Fibroblast of lung (primary cell): ENCODE data around the gene CHAD. TPM values are rescaled to one million over a fixed set of nuclear protein-coding genes. Genes with fewer than 3 reads are reported as not detected.

Source experiments
- DNase-seq, 2 donors: peaks; one replicate each; pipeline versions ENCODE4 v3.0.0 to v3.0.0-alpha.2; 2010; ENCODE audit warnings: low read depth in 2 of 2
- H2AFZ ChIP-seq: 2 replicates; pipeline ENCODE4 v1.5.1; 2012; ENCODE audit warnings: low read length, control low read depth, inconsistent platforms
- H3K27ac ChIP-seq: 2 replicates; pipeline ENCODE4 v1.5.1; 2011; ENCODE audit warnings: low read length, control low read depth; ENCODE audit not compliant: insufficient read depth
- H3K27me3 ChIP-seq: 2 replicates; pipeline ENCODE4 v1.5.1; 2011; ENCODE audit warnings: mild to moderate bottlenecking, low read length; ENCODE audit not compliant: control insufficient read depth, insufficient read depth
- H3K36me3 ChIP-seq: 2 replicates; pipeline ENCODE4 v1.5.1; 2011; ENCODE audit warnings: low read length; ENCODE audit not compliant: control insufficient read depth, insufficient read depth
- H3K4me1 ChIP-seq: 2 replicates; pipeline ENCODE4 v1.5.1; 2011; ENCODE audit warnings: low read length; ENCODE audit not compliant: control insufficient read depth, insufficient read depth; ENCODE audit errors: extremely low read depth
- H3K4me2 ChIP-seq: 2 replicates; pipeline ENCODE4 v1.5.1; 2011; ENCODE audit warnings: low read length, control low read depth; ENCODE audit not compliant: insufficient read depth; ENCODE audit errors: extremely low read depth
- H3K4me3 ChIP-seq, 4 experiments: fragments of 200-600 bp in 1 of 4; sonication (generic) in 1 of 4; replicated peaks in 1 of 4; 2 replicates each; pipeline ENCODE4 v1.5.1; 2011 to 2016; ENCODE audit warnings: low read length in 4 of 4, low read depth in 3 of 4, mild to moderate bottlenecking in 3 of 4, control low read depth in 2 of 4, inconsistent platforms in 1 of 4, mixed read lengths in 1 of 4; ENCODE audit not compliant: insufficient read depth in 1 of 4; ENCODE audit errors: control extremely low read depth in 1 of 4
- H3K79me2 ChIP-seq: 2 replicates; pipeline ENCODE4 v1.5.1; 2012; ENCODE audit warnings: mild to moderate bottlenecking, low read length, inconsistent platforms; ENCODE audit not compliant: control insufficient read depth, insufficient read depth
- H3K9ac ChIP-seq: 2 replicates; pipeline ENCODE4 v1.5.1; 2011; ENCODE audit warnings: mild to moderate bottlenecking, low read length, control low read depth; ENCODE audit not compliant: insufficient read depth
- H3K9me3 ChIP-seq: 2 replicates; pipeline ENCODE4 v1.5.1; 2012; ENCODE audit warnings: low read depth, low read length; ENCODE audit not compliant: control insufficient read depth, insufficient read depth
- H4K20me1 ChIP-seq: 2 replicates; pipeline ENCODE4 v1.5.1; 2011; ENCODE audit warnings: low read length; ENCODE audit not compliant: control insufficient read depth, insufficient read depth; ENCODE audit errors: extremely low read depth
- CTCF ChIP-seq, 2 donors: IDR thresholded peaks in 1 of 2; conservative IDR thresholded peaks in 1 of 2; 1 replicate in 1 of 2; 2 replicates in 1 of 2; pipeline ENCODE4 v1.5.1; 2011 to 2012; ENCODE audit warnings: low read length in 2 of 2, control low read depth in 1 of 2, inconsistent platforms in 1 of 2, low read depth in 1 of 2, mild to moderate bottlenecking in 1 of 2
- EZH2 ChIP-seq: IDR thresholded peaks from 2 replicates; pipeline ENCODE4 v1.5.1; 2012; ENCODE audit warnings: low read length, control low read depth, mild to moderate bottlenecking; ENCODE audit errors: missing control alignments
- polyA plus RNA-seq, 2 donors: library from polyadenylated mRNA; depleted of rRNA in 1 of 2; stranded (reverse) in 1 of 2; unstranded in 1 of 2; fragments of >200 nt; gene quantifications; 2 replicates each; pipeline ENCODE4 v1.2.1, GENCODE V29; 2011 to 2012; ENCODE audit warnings: missing spikeins in 1 of 2
- total RNA-seq: library from RNA; depleted of rRNA; stranded (reverse); fragments of >200 nt; gene quantifications from 2 replicates; pipeline ENCODE4 v1.2.1, GENCODE V29; 2014

CHAD gene
- total and polyA plus RNA-seq, 2 donors (not counting 1 experiment from before 2014, with no cell fraction given): not detected

DNA sequence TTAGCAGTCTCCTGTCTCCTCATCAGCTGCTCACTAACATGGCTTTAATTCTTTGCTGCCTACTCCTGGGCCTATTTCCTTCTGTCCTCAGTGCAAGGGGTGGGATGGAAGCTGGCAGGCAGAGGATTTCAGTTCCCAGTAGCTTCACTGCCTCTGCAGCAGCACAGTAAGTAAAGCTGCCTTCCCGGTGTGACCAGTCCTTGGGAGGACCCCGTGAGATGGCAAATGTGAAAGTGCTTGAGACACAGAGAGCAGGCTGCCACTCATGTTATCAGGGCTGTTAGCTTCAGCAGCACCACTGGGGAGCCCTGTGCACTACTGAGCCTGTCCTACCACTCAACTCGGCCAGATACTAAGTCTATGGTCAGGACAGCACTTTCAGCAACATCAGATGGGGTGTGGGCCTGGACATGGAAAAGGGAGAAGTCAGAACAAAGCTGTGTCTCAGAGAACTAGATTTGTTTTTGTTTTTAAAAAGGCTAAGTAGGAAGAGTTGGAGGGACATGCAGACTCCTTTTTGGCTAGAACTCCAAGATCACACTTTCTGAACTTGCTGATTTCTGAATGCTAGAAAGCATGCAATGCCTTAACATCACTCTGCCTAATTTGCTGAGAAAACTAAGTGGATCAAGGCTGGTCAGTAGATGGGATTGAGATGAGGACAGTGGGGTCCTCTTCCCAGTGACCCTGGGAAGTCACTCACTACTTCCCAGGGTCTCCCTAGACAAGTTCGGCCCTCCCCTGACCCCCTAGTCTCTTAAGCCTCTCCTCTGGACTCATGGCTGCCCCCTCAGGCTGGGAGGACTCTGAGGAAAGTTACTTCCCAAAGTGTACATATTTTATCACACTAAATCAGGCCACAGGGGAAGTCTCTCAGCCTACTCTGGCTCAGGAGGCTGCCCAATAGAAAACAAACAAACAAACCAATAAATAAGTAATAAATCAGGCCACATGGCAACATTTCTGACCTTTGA, 41.6 kb downstream of the CHAD start:
- no peak for TF ChIP-seq EZH2
- TF ChIP-seq CTCF (conservative IDR thresholded peaks at IDR 0.05 in 1 of 2, IDR thresholded peaks at IDR 0.05 in 1 of 2; ENCODE audit: low read depth in 1 of 2, low read length in 2 of 2): peak; percentile 18 to 19
- Histone ChIP-seq H3K36me3 (no peaks in the 10 kb centered on the region), H3K4me2 (peak overlapping the region; percentile 89), H4K20me1 (no peaks in the 10 kb centered on the region), H3K9ac (no peak overlapping the region), H3K9me3 (no peaks in the 10 kb centered on the region), H3K27ac (peak overlapping the region; percentile 22), H3K4me1 (peaks cover 12% of the 10 kb centered on the region), H3K27me3 (no peaks in the 10 kb centered on the region), H3K79me2 (no peaks in the 10 kb centered on the region), H2AFZ (peak overlapping the region; percentile 33), H3K4me3 (peak overlapping the region; percentile 62 to 80 (median 68))
- peak; percentile 17 to 35 for DNase-seq

DNA sequence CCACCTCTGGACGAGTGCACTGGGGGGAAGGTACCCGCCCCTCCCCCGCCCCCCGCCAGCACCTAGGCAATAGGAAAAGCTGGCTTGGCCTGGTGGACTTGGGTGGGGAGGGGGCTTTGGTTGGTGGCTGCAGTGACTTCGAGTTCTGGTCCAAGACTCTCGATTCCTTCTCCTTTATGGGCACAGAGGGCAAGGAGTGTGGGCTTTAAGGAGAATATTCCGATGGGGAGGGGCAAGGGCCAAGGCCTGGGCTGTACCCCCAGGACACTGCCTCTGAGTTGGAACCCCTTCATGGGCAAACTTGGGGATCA, 42.3 kb downstream of the CHAD start:
- H3K36me3 ChIP-seq: no peaks in the 10 kb centered on the region
- H2AFZ ChIP-seq: no peak overlapping the region
- H3K79me2 ChIP-seq: no peaks in the 10 kb centered on the region
- H3K9ac ChIP-seq: peak overlapping the region; percentile 48
- H3K4me2 ChIP-seq: peak overlapping the region; percentile 89
- no peaks in the 10 kb centered on the region for H4K20me1 ChIP-seq
- H3K27me3 ChIP-seq: no peaks in the 10 kb centered on the region
- H3K4me1 ChIP-seq: peaks cover 12% of the 10 kb centered on the region
- peak overlapping the region; percentile 22 for H3K27ac ChIP-seq
- TF ChIP-seq EZH2: no peak
- no peak for TF ChIP-seq CTCF (conservative IDR thresholded peaks at IDR 0.05 in 1 of 2, IDR thresholded peaks at IDR 0.05 in 1 of 2; ENCODE audit: low read depth in 1 of 2, low read length in 2 of 2)
- H3K4me3 ChIP-seq: peak overlapping the region; percentile 62 to 80 (median 68)
- H3K9me3 ChIP-seq: no peaks in the 10 kb centered on the region
- DNase-seq: no peak

GRCh38 chr17:50425682-50426471, 42.8 kb downstream of the CHAD start, which contains the start of gene ACSF2:
Gene ACSF2, plus strand, starts transcription at chr17:50426218. Its CDS starts 44 bp downstream, at chr17:50426262.
- H3K9me3 ChIP-seq: no peaks in the 10 kb centered on the region
- H3K9ac ChIP-seq: peak within 1 kb of the TSS; percentile 48
- no peaks in the 10 kb centered on the region for H3K79me2 ChIP-seq
- peak; percentile 49 to 71 for DNase-seq
- H3K4me1 ChIP-seq: peaks cover 12% of the 10 kb centered on the region
- H2AFZ ChIP-seq: peak within 1 kb of the TSS; percentile 86
- TF ChIP-seq EZH2 (no peak), CTCF (conservative IDR thresholded peaks at IDR 0.05 in 1 of 2, IDR thresholded peaks at IDR 0.05 in 1 of 2; ENCODE audit: low read depth in 1 of 2, low read length in 2 of 2) (no peak)
- peak within 1 kb of the TSS; percentile 58 for H3K27ac ChIP-seq
- peak within 1 kb of the TSS; percentile 62 to 80 (median 68) for H3K4me3 ChIP-seq
- no peaks in the 10 kb centered on the region for H3K27me3 ChIP-seq
- H4K20me1 ChIP-seq: no peaks in the 10 kb centered on the region
- H3K4me2 ChIP-seq: peak within 1 kb of the TSS; percentile 89
- H3K36me3 ChIP-seq: no peaks in the 10 kb centered on the region
